Activated T-helper 1 cell treated with anti-CD3 and anti-CD28 coated beads, Interleukin-12 subunit alpha, Interleukin-12 subunit beta, Interleukin-2, Interleukin-4 antibody, amounts not matched to agents 30 ng/mL and 10 ng/mL and 1 ng/mL, durations not matched to agents 14 hours and 24 hours and 36 hours (primary cell): ENCODE measurements around the gene AOPEP. TPM values are rescaled to one million over a fixed set of nuclear protein-coding genes. Genes with fewer than 3 reads are reported as not detected.

Source experiments
- DNase-seq: peaks from one replicate; pipeline ENCODE4 v3.0.0; 2021; ENCODE audit warnings: low spot score
- H3K27ac Mint-ChIP-seq: one replicate; pipeline ENCODE4 v1.8.0; 2021; ENCODE audit warnings: mild to moderate bottlenecking, mixed read lengths
- H3K27me3 Mint-ChIP-seq: one replicate; pipeline ENCODE4 v1.8.0; 2022; ENCODE audit warnings: mild to moderate bottlenecking, moderate library complexity, mixed read lengths; ENCODE audit not compliant: insufficient read depth
- H3K36me3 Mint-ChIP-seq: one replicate; pipeline ENCODE4 v1.8.0; 2021; ENCODE audit warnings: low read depth, mixed read lengths
- H3K4me1 Mint-ChIP-seq: one replicate; pipeline ENCODE4 v1.8.0; 2021; ENCODE audit warnings: low read depth, mixed read lengths
- H3K4me3 Mint-ChIP-seq: one replicate; pipeline ENCODE4 v1.8.0; 2021; ENCODE audit warnings: mild to moderate bottlenecking, moderate library complexity, mixed read lengths
- H3K9me3 Mint-ChIP-seq: one replicate; pipeline ENCODE4 v1.8.0; 2021; ENCODE audit warnings: mixed read lengths
- intact Hi-C: fragments of 100-400 bp; cut with micrococcal nuclease; formaldehyde crosslinking; loops from one replicate; pipeline ENCODE4 v1.15.1; 2024
- total RNA-seq: library from RNA; stranded (reverse); gene quantifications from 2 replicates; pipeline ENCODE4 v1.2.3, GENCODE V29; 2022

AOPEP gene
- total RNA-seq, 1 donor from 2014 or later = 22.5 TPM

GRCh38 chr9:94900222-94901018 lies 173.9 kb downstream of the AOPEP start:
- H3K9me3 Mint-ChIP-seq = no peaks in the 10 kb centered on the region
- peaks cover 6% of the 10 kb centered on the region for H3K27me3 Mint-ChIP-seq
- intact Hi-C loops = loop anchor here (1.0 to 10.0 kb wide), 2 partner anchors 22 to 116 kb away; no protein-coding TSS in a partner anchor

DNA sequence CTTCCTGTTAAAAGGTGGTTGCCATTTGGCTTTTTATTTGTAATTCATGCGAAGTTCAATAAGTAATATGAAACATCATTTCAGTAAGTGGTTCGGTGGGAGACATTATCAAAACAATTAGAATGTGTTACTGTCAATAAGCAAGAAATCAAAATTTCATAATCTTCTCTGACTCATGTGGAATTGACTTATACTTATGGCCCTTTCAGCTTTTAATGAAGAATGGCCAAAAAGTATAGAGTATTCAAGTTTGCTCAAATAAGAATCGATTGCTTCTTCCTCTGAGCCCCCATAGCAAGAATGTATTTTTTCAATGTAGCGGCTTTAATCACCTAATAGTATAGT lies 174.5 kb downstream of the AOPEP start:
- peaks cover 2% of the 10 kb centered on the region for H3K36me3 Mint-ChIP-seq
- peak overlapping the region; percentile 82 for H3K27ac Mint-ChIP-seq
- DNase-seq = no peak
- peaks cover 6% of the 10 kb centered on the region for H3K27me3 Mint-ChIP-seq
- H3K4me3 Mint-ChIP-seq = peak overlapping the region; percentile 34
- H3K4me1 Mint-ChIP-seq = peaks cover 36% of the 10 kb centered on the region
- intact Hi-C loops = loop anchor here (10.0 kb wide), 1 partner anchor 116 kb away; no protein-coding TSS in a partner anchor
- no peaks in the 10 kb centered on the region for H3K9me3 Mint-ChIP-seq

More at GRCh38 chr9:94900222-94901018, 173.9 kb downstream of the AOPEP start:
- H3K27ac Mint-ChIP-seq = peak overlapping the region; percentile 82
- peak overlapping the region; percentile 34 for H3K4me3 Mint-ChIP-seq
- peaks cover 41% of the 10 kb centered on the region for H3K4me1 Mint-ChIP-seq
- DNase-seq = no peak
- peaks cover 2% of the 10 kb centered on the region for H3K36me3 Mint-ChIP-seq

DNA sequence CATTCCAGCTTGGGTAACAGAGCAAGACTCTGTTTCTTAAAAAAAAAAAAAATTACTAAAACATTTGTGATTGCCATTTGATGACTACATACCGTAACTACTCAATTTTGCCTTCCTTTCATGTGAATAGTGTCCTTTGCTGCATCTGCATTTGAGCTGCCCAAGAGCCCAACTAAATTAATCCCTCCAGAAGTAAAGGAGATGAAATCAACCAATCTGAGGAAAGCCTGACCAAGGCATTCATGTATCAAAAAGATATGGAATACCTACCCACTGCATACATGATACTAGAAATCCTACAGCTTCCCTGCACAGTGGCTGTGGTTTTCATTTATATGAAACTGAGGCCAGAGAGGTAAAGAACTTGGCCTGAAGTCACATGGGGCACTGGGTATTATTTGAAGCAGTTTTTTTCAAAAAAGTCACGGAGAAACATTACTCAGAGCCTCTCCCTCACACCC lies 177.5 kb downstream of the AOPEP start:
- Mint-ChIP-seq H3K36me3 (peaks cover 2% of the 10 kb centered on the region), H3K9me3 (no peaks in the 10 kb centered on the region), H3K4me1 (peaks cover 29% of the 10 kb centered on the region), H3K27me3 (peaks cover 2% of the 10 kb centered on the region), H3K4me3 (no peak overlapping the region), H3K27ac (no peak overlapping the region)
- intact Hi-C loops = loop anchor here (10.0 kb wide), 1 partner anchor 119 kb away; no protein-coding TSS in a partner anchor
- DNase-seq = no peak

- DNase-seq = no peak
- Mint-ChIP-seq H3K4me3 (no peak overlapping the region), H3K4me1 (peaks cover 27% of the 10 kb centered on the region), H3K27me3 (peaks cover 2% of the 10 kb centered on the region), H3K27ac (no peak overlapping the region), H3K36me3 (peaks cover 2% of the 10 kb centered on the region), H3K9me3 (no peaks in the 10 kb centered on the region)
- intact Hi-C loops = loop anchor here (10.0 kb wide), 1 partner anchor 120 kb away; no protein-coding TSS in a partner anchor
Observed at GRCh38 chr9:94904806-94905205, 178.3 kb downstream of the AOPEP start.

DNA sequence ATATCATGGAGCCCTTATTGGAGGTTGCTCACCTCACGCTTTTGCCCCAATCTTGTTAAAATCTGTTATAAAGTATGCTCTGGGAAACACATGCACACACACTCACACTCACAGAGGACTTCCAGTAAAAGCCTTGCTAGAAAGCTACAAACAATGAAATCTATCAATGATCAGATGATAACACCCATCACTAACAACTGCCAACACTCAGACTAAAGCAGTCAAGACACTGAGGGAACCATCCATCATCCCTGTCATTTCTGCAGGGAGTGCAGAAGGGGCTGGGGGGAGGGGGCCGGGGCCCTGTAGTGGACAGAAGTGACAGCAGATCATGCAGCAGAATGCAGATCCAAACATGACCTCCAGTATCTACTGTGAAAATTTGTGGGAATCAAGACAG lies 179.1 kb downstream of the AOPEP start:
- no peak for DNase-seq
- no peaks in the 10 kb centered on the region for H3K9me3 Mint-ChIP-seq
- peaks cover 2% of the 10 kb centered on the region for H3K36me3 Mint-ChIP-seq
- no peak overlapping the region for H3K4me3 Mint-ChIP-seq
- intact Hi-C loops = loop anchor here (10.0 kb wide), 1 partner anchor 121 kb away; no protein-coding TSS in a partner anchor
- H3K27ac Mint-ChIP-seq = no peak overlapping the region
- H3K4me1 Mint-ChIP-seq = peaks cover 19% of the 10 kb centered on the region
- peaks cover 2% of the 10 kb centered on the region for H3K27me3 Mint-ChIP-seq

DNA sequence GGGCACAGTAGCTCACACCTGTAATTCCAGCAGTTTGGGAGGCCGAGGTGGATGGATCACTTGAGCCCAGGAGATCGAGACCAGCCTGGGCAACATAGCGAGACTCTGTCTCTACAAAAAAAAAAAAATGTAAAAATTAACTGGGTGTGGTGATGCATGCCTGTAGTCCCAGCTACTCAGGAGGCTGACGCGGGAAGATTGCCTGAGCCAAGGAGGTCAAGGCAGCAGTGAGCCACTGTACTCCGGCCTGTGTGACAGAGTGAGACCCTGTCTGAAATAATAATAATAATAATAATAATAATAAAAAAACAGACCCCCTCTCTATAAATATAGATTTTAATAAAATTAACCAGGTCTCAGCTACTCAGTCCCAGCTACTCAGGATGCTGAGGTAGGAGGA lies 179.7 kb downstream of the AOPEP start:
- peaks cover 2% of the 10 kb centered on the region for H3K36me3 Mint-ChIP-seq
- intact Hi-C loops = loop anchor here (10.0 kb wide), 1 partner anchor 121 kb away; no protein-coding TSS in a partner anchor

GRCh38 chr9:94906713-94907112 lies 180.2 kb downstream of the AOPEP start:
- Mint-ChIP-seq H3K36me3 (peaks cover 2% of the 10 kb centered on the region), H3K9me3 (no peaks in the 10 kb centered on the region), H3K27ac (no peak overlapping the region), H3K4me3 (no peak overlapping the region), H3K27me3 (peaks cover 2% of the 10 kb centered on the region), H3K4me1 (peaks cover 10% of the 10 kb centered on the region)
- DNase-seq = no peak
- intact Hi-C loops = loop anchor here (10.0 kb wide), 1 partner anchor 122 kb away; no protein-coding TSS in a partner anchor

More for the DNA sequence above, 179.7 kb downstream of the AOPEP start:
- Mint-ChIP-seq H3K4me1 (peaks cover 13% of the 10 kb centered on the region), H3K27ac (no peak overlapping the region), H3K9me3 (no peaks in the 10 kb centered on the region), H3K4me3 (no peak overlapping the region), H3K27me3 (peaks cover 2% of the 10 kb centered on the region)
- DNase-seq = no peak

DNA sequence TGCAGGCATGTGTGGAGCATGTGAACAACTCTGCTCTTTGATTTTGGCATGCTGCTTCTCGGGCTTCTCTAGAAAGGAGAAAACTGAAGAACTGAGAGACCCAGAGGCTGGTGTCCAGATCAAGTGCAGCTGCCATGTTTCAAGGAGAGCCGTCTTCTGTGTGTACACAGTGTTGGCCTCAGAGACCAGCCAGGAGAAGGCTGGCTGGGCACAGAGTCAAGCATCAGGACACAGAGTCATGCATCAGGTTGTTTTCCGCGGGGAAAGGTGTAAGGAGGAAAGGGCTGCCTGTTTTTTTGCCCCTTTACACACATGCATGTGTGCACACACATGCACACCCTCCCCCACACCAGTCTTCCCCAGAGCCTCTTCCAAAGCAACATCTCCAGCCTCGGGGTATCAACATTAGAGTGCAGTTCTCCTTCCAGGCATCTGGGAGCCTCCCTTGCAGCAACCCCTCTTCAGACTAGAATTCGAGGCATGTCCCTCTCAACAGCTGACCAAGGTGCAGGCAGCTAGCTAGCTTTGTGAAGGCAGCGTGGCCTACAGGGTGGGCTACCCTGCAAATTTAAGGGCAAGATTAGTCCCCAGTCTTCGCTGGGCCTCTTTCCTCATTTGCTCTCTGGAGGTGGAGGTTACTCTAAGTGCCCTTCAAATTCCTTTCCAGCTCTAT lies 180.9 kb downstream of the AOPEP start:
- Mint-ChIP-seq H3K9me3 (no peaks in the 10 kb centered on the region), H3K36me3 (peaks cover 2% of the 10 kb centered on the region), H3K27me3 (peaks cover 2% of the 10 kb centered on the region), H3K4me1 (peaks cover 3% of the 10 kb centered on the region), H3K27ac (no peak overlapping the region), H3K4me3 (no peak overlapping the region)
- intact Hi-C loops = loop anchor here (10.0 kb wide), 1 partner anchor 123 kb away; no protein-coding TSS in a partner anchor
- DNase-seq = no peak

DNA sequence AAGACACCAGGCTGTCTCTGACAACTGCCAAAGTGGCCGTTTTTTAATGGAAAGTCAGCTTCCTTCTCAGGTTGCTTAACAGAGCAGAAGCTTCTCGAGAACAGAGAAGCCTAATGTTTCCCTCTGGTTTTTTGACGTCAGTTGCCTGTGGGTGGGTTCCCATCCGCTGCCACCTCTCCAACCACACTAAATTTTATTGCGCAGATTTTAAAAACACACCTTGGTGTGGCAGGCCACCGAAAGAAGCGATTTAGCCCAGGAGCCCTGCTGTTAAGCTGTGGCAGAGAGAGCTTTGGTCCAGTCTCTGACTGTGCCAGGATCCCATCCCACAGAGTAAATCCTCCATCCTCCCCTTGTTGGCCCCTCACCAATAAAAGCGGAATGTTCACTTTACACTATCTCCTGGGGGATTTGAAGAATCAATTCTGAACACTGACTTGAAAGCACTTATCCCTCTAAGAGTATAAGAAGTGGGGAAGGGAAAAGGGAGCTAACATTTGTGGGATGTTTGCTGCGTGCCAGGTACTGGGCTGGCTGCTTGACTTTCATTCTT lies 181.6 kb downstream of the AOPEP start:
- Mint-ChIP-seq H3K9me3 (no peaks in the 10 kb centered on the region), H3K27me3 (peaks cover 2% of the 10 kb centered on the region), H3K4me1 (no peaks in the 10 kb centered on the region), H3K27ac (no peak overlapping the region), H3K36me3 (peaks cover 2% of the 10 kb centered on the region), H3K4me3 (no peak overlapping the region)
- intact Hi-C loops = loop anchor here (2.0 to 10.0 kb wide), 2 partner anchors 99 to 123 kb away; no protein-coding TSS in a partner anchor
- DNase-seq = no peak

DNA sequence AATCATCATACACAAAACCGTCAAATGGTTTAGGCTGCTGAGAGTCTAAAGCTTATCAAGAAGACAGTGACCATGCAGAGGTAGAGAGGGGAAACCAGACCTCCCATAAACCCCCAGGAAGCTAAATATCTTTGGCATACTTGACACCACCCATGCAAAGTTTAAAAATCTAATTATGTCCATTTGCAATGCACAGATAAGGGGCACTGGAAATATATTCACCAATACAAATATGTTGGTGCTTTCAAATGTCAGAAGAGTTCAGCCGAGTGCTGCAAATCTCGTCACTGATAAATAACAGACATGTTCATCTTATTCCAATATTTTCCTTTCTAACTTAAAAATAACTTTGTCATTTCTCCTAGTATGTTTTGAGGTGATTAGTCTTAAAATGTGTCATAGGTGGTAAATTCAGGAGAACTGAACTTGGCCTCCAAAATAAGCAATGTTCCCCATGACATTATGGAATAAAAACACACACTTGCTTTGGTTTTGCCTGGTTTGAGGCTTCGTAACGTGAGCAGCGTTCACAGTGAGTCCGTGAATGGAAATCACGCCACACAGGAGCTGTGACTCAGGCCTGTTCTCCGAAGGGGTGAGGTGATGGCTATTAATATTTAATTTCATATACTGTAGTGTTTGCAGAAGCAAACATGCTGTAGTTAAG lies 182.2 kb downstream of the AOPEP start:
- no peaks in the 10 kb centered on the region for H3K4me1 Mint-ChIP-seq
- intact Hi-C loops = loop anchor here (2.0 to 10.0 kb wide), 2 partner anchors 98 to 124 kb away; no protein-coding TSS in a partner anchor
- H3K9me3 Mint-ChIP-seq = no peaks in the 10 kb centered on the region
- H3K36me3 Mint-ChIP-seq = peaks cover 2% of the 10 kb centered on the region
- H3K27me3 Mint-ChIP-seq = peaks cover 2% of the 10 kb centered on the region
- no peak overlapping the region for H3K27ac Mint-ChIP-seq
- H3K4me3 Mint-ChIP-seq = no peak overlapping the region
- no peak for DNase-seq

GRCh38 chr9:94909250-94909894 lies 182.9 kb downstream of the AOPEP start:
- H3K36me3 Mint-ChIP-seq = no peaks in the 10 kb centered on the region
- no peaks in the 10 kb centered on the region for H3K27me3 Mint-ChIP-seq
- no peak for DNase-seq
- H3K9me3 Mint-ChIP-seq = no peaks in the 10 kb centered on the region
- H3K4me1 Mint-ChIP-seq = no peaks in the 10 kb centered on the region
- no peak overlapping the region for H3K27ac Mint-ChIP-seq
- no peak overlapping the region for H3K4me3 Mint-ChIP-seq
- intact Hi-C loops = loop anchor here (2.0 to 10.0 kb wide), 2 partner anchors 97 to 125 kb away; no protein-coding TSS in a partner anchor
